ENCODE measurements around the gene UHRF1.

UHRF1 gene

GRCh38 chr19:4983346-4984105 lies 74.2 kb downstream of the UHRF1 start:
- Histone ChIP-seq H3K4me3 (no peak overlapping the region), H3K27ac (no peak overlapping the region)
- DNase-seq (ENCODE audit: low spot score): no peak
- TF ChIP-seq, protein P1, sequence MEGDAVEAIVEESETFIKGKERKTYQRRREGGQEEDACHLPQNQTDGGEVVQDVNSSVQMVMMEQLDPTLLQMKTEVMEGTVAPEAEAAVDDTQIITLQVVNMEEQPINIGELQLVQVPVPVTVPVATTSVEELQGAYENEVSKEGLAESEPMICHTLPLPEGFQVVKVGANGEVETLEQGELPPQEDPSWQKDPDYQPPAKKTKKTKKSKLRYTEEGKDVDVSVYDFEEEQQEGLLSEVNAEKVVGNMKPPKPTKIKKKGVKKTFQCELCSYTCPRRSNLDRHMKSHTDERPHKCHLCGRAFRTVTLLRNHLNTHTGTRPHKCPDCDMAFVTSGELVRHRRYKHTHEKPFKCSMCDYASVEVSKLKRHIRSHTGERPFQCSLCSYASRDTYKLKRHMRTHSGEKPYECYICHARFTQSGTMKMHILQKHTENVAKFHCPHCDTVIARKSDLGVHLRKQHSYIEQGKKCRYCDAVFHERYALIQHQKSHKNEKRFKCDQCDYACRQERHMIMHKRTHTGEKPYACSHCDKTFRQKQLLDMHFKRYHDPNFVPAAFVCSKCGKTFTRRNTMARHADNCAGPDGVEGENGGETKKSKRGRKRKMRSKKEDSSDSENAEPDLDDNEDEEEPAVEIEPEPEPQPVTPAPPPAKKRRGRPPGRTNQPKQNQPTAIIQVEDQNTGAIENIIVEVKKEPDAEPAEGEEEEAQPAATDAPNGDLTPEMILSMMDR (IDR thresholded peaks at IDR 0.05): no peak

DNA sequence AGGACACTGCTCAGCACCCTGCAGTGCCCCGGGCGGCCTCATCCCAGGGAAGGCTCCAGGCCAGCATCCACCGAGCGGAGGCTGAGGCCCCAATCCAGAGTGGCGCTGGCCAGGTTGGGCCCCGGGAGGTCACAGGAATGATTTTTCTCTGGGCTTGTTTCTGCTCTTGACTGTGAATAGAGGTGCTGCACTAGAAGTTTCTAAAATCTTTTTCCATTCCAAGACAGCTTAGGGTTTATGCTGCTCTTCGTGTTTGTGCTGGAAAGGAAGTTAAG lies 74.7 kb downstream of the UHRF1 start:
- TF ChIP-seq, protein P1 (IDR thresholded peaks at IDR 0.05): no peak
- DNase-seq (ENCODE audit: low spot score): no peak
- no peak overlapping the region for H3K4me3 ChIP-seq
- H3K27ac ChIP-seq: no peak overlapping the region

DNA sequence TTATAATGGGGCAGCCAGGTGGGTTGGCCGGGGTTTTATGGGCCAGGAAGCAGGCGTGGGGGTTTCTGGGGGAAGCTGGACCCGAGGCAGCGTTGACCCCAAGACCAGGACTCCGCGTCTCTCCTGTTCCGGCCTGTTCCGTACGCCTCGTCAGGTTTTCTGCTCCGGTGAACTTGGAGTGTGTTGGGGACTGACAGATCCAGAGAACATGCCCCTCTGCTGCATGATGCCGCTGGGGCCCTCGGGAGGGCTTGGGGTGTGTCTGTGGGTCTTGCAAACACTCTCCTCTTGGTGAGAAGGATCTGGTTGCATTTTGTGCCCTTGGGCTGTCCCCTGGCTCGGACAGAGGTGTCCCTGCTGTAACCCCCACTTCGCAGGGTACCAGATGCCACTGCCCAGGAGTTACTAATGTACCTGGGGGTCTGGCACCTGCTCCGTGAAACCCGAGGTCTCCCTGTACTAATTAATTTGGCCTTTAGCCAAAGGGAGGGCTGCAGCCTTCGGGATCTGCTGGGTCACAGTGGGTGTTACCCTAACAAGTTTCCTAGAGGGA lies 75.2 kb downstream of the UHRF1 start:
- no peak for DNase-seq (ENCODE audit: low spot score)
- TF ChIP-seq, protein P1 (IDR thresholded peaks at IDR 0.05): no peak
- Histone ChIP-seq H3K4me3 (no peak overlapping the region), H3K27ac (no peak overlapping the region)

GRCh38 chr19:4985551-4985991 lies 76.3 kb downstream of the UHRF1 start:
- no peak for DNase-seq (ENCODE audit: low spot score)
- no peak overlapping the region for H3K27ac ChIP-seq
- TF ChIP-seq, protein P1 (IDR thresholded peaks at IDR 0.05): no peak
- H3K4me3 ChIP-seq: no peak overlapping the region

- Histone ChIP-seq H3K4me3 (no peak overlapping the region), H3K27ac (no peak overlapping the region)
- DNase-seq (ENCODE audit: low spot score): no peak
- TF ChIP-seq, protein P1 (IDR thresholded peaks at IDR 0.05): no peak
Measured at GRCh38 chr19:4986056-4986455, 76.8 kb downstream of the UHRF1 start.

GRCh38 chr19:4986471-4986891 lies 77.2 kb downstream of the UHRF1 start:
- TF ChIP-seq, protein P1 (IDR thresholded peaks at IDR 0.05): no peak
- Histone ChIP-seq H3K27ac (no peak overlapping the region), H3K4me3 (no peak overlapping the region)
- no peak for DNase-seq (ENCODE audit: low spot score)

DNA sequence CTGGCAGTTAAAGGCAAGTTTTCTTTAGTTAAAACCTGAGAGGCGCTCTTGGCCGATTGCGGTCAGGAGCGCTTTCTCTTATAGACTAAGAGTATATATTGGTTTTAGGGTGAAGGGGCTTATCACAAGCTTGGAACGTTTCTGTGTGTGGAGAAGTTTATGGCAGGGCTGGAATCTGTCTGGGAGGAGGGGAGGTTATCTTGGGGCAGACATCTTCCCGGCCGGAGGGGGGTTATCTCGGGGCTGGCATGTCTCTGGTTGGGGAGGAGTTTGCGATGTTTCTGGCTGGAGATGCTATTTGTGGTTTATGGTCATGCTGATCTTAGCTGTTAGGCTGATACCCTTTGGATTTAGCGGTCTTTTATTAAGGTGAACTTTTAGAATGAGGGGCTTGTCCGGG lies 78.0 kb downstream of the UHRF1 start:
- no peak overlapping the region for H3K27ac ChIP-seq
- TF ChIP-seq, protein P1 (IDR thresholded peaks at IDR 0.05): no peak

More for the DNA sequence above, 78.0 kb downstream of the UHRF1 start:
- H3K4me3 ChIP-seq: no peak overlapping the region
- DNase-seq (ENCODE audit: low spot score): no peak
